HEK293T (cell line): ENCODE measurements around the gene PNLIP.

ENCODE experiments used
- ARNT ChIP-seq: fragments of 450-650 bp; IDR thresholded peaks from 2 replicates; pipeline ENCODE4 v1.6.1; 2017; ENCODE audit warnings: mild to moderate bottlenecking
- BHLHE40 ChIP-seq: fragments of 450-650 bp; IDR thresholded peaks from 2 replicates; pipeline ENCODE4 v1.6.1; 2016; ENCODE audit warnings: mild to moderate bottlenecking, moderate library complexity, borderline replicate concordance
- CTBP1 ChIP-seq: fragments of 450-650 bp; IDR thresholded peaks from 2 replicates; pipeline ENCODE4 v1.6.1; 2016; ENCODE audit warnings: borderline replicate concordance
- ELF4 ChIP-seq: fragments of 450-650 bp; IDR thresholded peaks from 2 replicates; pipeline ENCODE4 v1.6.1; 2017; ENCODE audit warnings: antibody characterized with exemption
- FOXA1 ChIP-seq: fragments of 450-650 bp; IDR thresholded peaks from 2 replicates; pipeline ENCODE4 v1.6.1; 2016; ENCODE audit warnings: mild to moderate bottlenecking
- FOXK2 ChIP-seq: fragments of 450-650 bp; IDR thresholded peaks from 2 replicates; pipeline ENCODE4 v1.6.1; 2016; ENCODE audit warnings: mild to moderate bottlenecking
- FOXM1 ChIP-seq: fragments of 450-650 bp; IDR thresholded peaks from 2 replicates; pipeline ENCODE4 v1.6.1; 2017; ENCODE audit warnings: mild to moderate bottlenecking, borderline replicate concordance
- HDGF ChIP-seq: fragments of 450-650 bp; IDR thresholded peaks from 2 replicates; pipeline ENCODE4 v1.6.1; 2017; ENCODE audit warnings: antibody characterized with exemption, borderline replicate concordance
- LEF1 ChIP-seq: fragments of 450-650 bp; IDR thresholded peaks from 2 replicates; pipeline ENCODE4 v1.6.1; 2017; ENCODE audit warnings: mild to moderate bottlenecking, borderline replicate concordance
- SP1 ChIP-seq: fragments of 450-650 bp; IDR thresholded peaks from 2 replicates; pipeline ENCODE4 v1.6.1; 2017
- SUZ12 ChIP-seq: fragments of 450-650 bp; IDR thresholded peaks from 2 replicates; pipeline ENCODE4 v1.6.1; 2016; ENCODE audit warnings: mild to moderate bottlenecking
- TARDBP ChIP-seq: fragments of 450-650 bp; IDR thresholded peaks from 2 replicates; pipeline ENCODE4 v1.6.1; 2016
- ZNF384 ChIP-seq: fragments of 450-650 bp; IDR thresholded peaks from 2 replicates; pipeline ENCODE4 v1.6.1; 2016
- TF ChIP-seq, protein P1 (sequence below): fragments of 450-650 bp; IDR thresholded peaks from 2 replicates; pipeline ENCODE4 v1.6.1; 2016

GRCh38 chr10:116521424-116522290 is 24.1 kb upstream of the PNLIP start:
- TF ChIP-seq SP1 (no peak), SUZ12 (no peak), ARNT (no peak), HDGF (no peak), BHLHE40 (no peak), FOXA1 (no peak), TARDBP (no peak), ELF4 (no peak), FOXK2 (no peak), ZNF384 (peak; percentile 63), LEF1 (no peak), CTBP1 (no peak), FOXM1 (no peak)
- TF ChIP-seq, protein P1, sequence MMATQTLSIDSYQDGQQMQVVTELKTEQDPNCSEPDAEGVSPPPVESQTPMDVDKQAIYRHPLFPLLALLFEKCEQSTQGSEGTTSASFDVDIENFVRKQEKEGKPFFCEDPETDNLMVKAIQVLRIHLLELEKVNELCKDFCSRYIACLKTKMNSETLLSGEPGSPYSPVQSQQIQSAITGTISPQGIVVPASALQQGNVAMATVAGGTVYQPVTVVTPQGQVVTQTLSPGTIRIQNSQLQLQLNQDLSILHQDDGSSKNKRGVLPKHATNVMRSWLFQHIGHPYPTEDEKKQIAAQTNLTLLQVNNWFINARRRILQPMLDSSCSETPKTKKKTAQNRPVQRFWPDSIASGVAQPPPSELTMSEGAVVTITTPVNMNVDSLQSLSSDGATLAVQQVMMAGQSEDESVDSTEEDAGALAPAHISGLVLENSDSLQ: no peak
